ENCODE results near the gene SLC23A3. TPM values are rescaled to one million over a fixed set of nuclear protein-coding genes. Genes with fewer than 3 reads are reported as not detected.
A peak's percentile ranks its signal among the peaks of the same experiment; 100 is the strongest.

Gene SLC23A3
- total RNA-seq, 2 donors from 2014 or later, result 0.46 to 1.9 TPM

DNA sequence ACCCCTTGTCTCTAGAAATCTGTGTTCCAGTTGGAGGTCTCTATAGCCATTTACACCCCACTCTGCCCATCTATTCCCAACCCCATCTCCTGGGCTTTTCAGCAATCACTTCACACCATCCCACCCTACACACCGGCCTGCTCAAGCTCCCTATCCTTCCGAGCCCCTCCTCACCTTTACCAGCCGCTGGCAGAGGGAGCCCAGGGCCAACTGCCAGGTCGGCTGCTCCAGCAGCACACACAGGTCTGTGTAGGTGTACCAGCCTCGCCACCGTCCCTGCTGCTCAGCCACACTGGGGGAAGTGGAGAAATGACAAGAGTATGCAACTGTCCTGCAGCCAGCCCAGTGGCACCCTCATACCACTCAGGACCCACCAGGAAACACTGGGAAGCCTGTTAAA is 3.3 kb upstream of the SLC23A3 start:
- Histone ChIP-seq H3K36me3 (ENCODE audit: control insufficient read depth, insufficient read depth, low read length) (peaks cover 29% of the 10 kb centered on the region), H3K4me3 (ENCODE audit: low read length) (no peak overlapping the region), H3K9ac (ENCODE audit: extremely low read depth, low read length, poor library complexity, severe bottlenecking) (no peak overlapping the region), H3K4me1 (ENCODE audit: control insufficient read depth, insufficient read depth, low read length) (no peaks in the 10 kb centered on the region), H3K27me3 (ENCODE audit: control insufficient read depth, insufficient read depth, low read length, poor library complexity, severe bottlenecking) (no peaks in the 10 kb centered on the region), H3K27ac (ENCODE audit: low read depth, low read length) (no peak overlapping the region), H3K9me3 (ENCODE audit: control insufficient read depth, low read length) (no peaks in the 10 kb centered on the region)
- peaks cover 13% of the 10 kb centered on the region for H3K36me3 Mint-ChIP-seq (ENCODE audit: low read depth)
- peaks cover 6% of the 10 kb centered on the region for H3K27me3 Mint-ChIP-seq (ENCODE audit: insufficient read depth)
- peaks cover 13% of the 10 kb centered on the region for H3K4me1 Mint-ChIP-seq
- H3K27ac Mint-ChIP-seq, result no peak overlapping the region
- no peaks in the 10 kb centered on the region for H3K9me3 Mint-ChIP-seq
- no peak for DNase-seq
- TF ChIP-seq, protein P1, sequence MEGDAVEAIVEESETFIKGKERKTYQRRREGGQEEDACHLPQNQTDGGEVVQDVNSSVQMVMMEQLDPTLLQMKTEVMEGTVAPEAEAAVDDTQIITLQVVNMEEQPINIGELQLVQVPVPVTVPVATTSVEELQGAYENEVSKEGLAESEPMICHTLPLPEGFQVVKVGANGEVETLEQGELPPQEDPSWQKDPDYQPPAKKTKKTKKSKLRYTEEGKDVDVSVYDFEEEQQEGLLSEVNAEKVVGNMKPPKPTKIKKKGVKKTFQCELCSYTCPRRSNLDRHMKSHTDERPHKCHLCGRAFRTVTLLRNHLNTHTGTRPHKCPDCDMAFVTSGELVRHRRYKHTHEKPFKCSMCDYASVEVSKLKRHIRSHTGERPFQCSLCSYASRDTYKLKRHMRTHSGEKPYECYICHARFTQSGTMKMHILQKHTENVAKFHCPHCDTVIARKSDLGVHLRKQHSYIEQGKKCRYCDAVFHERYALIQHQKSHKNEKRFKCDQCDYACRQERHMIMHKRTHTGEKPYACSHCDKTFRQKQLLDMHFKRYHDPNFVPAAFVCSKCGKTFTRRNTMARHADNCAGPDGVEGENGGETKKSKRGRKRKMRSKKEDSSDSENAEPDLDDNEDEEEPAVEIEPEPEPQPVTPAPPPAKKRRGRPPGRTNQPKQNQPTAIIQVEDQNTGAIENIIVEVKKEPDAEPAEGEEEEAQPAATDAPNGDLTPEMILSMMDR (conservative IDR thresholded peaks at IDR 0.05), result no peak
- WGBS, 2 experiments (ENCODE audit: insufficient coverage in 1 of 2, insufficient read length in 1 of 2), result 95 to 100% methylated on average over 2 to 6 of the region's 6 CpGs
- H3K4me3 Mint-ChIP-seq, result no peak overlapping the region

DNA sequence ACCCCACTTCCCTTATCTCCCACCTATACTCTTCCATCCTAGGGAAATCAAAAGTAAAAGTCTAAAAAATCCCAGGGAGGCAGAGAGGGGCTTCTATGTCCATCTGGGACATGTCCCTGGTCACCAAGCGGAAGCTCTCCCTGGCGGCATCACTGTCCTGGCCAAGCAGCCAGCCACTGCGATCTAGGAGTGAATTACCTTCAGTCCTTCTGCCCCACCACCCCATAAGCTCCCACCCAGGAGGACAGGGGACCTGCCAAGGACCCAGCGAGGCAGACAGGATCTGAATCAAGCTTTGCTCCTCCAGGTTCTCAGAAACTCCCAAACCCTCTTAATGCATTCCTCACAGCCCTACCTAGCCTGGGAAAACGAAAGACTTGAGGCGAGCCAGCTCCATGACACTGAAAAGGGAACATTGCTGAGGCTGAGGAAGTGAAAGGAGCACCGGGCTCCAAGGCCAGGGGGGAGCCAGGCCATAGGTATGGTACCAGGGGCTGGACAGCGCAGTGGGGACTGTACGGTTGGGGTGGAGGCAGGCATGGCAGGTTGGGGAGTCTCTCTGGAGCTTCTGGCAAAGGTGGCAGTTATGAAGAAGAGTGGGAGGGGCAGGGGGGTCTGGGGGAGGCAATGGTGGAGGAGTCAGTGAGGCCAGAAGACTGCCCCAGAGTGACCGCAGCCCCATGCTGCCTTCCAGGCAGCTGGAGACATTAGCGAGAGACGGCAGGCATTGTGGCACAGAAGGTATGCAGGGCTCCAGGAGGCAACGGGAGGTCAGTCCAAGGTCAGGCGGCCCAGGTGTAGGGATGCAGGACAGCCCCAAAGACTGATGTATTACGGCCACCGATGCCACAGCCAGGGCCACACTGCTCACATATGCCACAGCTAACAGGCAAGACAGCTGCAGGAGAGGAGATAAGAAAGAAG is 2.7 kb upstream of the SLC23A3 start:
- DNase-seq, result no peak
- Mint-ChIP-seq H3K4me1 (peaks cover 12% of the 10 kb centered on the region), H3K36me3 (ENCODE audit: low read depth) (peaks cover 13% of the 10 kb centered on the region), H3K27me3 (ENCODE audit: insufficient read depth) (peaks cover 6% of the 10 kb centered on the region), H3K4me3 (no peak overlapping the region), H3K27ac (no peak overlapping the region), H3K9me3 (no peaks in the 10 kb centered on the region)
- 88 to 89% methylated on average over 14 to 16 of the region's 16 CpGs for WGBS, 2 experiments (ENCODE audit: insufficient coverage in 1 of 2, insufficient read length in 1 of 2)
- Histone ChIP-seq H3K36me3 (ENCODE audit: control insufficient read depth, insufficient read depth, low read length) (peaks cover 29% of the 10 kb centered on the region), H3K4me1 (ENCODE audit: control insufficient read depth, insufficient read depth, low read length) (peaks cover 3% of the 10 kb centered on the region), H3K27ac (ENCODE audit: low read depth, low read length) (no peak overlapping the region), H3K27me3 (ENCODE audit: control insufficient read depth, insufficient read depth, low read length, poor library complexity, severe bottlenecking) (no peaks in the 10 kb centered on the region), H3K9ac (ENCODE audit: extremely low read depth, low read length, poor library complexity, severe bottlenecking) (no peak overlapping the region), H3K9me3 (ENCODE audit: control insufficient read depth, low read length) (no peaks in the 10 kb centered on the region), H3K4me3 (ENCODE audit: low read length) (no peak overlapping the region)
- TF ChIP-seq, protein P1 (conservative IDR thresholded peaks at IDR 0.05), result no peak

DNA sequence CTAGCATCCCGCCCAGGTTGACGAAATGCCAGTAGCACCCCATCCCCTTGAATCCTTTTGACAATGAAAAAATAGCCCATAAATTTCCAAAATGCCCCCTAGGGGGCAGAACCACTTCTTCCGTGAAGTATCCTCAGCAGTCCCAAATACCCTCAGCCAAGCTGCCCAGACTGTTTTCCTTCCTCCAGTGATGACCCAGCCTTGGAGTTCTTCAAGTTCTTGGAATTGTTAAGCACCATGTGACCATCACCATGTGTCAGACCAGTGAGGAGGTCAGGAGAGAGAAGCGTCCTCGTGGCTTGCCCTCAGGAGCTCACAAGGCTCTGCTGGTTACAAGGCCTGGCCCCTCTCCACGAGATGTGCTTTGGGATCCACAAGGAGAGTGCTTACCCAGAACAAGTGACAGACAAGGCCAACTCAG is 1.4 kb upstream of the SLC23A3 start:
- Mint-ChIP-seq H3K4me1 (peaks cover 9% of the 10 kb centered on the region), H3K27me3 (ENCODE audit: insufficient read depth) (peaks cover 6% of the 10 kb centered on the region), H3K4me3 (no peak overlapping the region), H3K36me3 (ENCODE audit: low read depth) (peaks cover 13% of the 10 kb centered on the region), H3K9me3 (no peaks in the 10 kb centered on the region), H3K27ac (peak overlapping the region; percentile 64)
- H3K4me1 ChIP-seq (ENCODE audit: control insufficient read depth, insufficient read depth, low read length), result peaks cover 3% of the 10 kb centered on the region
- no peak overlapping the region for H3K27ac ChIP-seq (ENCODE audit: low read depth, low read length)
- H3K9me3 ChIP-seq (ENCODE audit: control insufficient read depth, low read length), result no peaks in the 10 kb centered on the region
- H3K36me3 ChIP-seq (ENCODE audit: control insufficient read depth, insufficient read depth, low read length), result peaks cover 29% of the 10 kb centered on the region
- 62 to 80% methylated on average over 5 to 6 of the region's 6 CpGs for WGBS, 2 experiments (ENCODE audit: insufficient coverage in 1 of 2, insufficient read length in 1 of 2)
- H3K4me3 ChIP-seq (ENCODE audit: low read length), result no peak overlapping the region
- H3K9ac ChIP-seq (ENCODE audit: extremely low read depth, low read length, poor library complexity, severe bottlenecking), result no peak overlapping the region
- no peaks in the 10 kb centered on the region for H3K27me3 ChIP-seq (ENCODE audit: control insufficient read depth, insufficient read depth, low read length, poor library complexity, severe bottlenecking)
- DNase-seq, result peak; percentile 80
- TF ChIP-seq, protein P1 (conservative IDR thresholded peaks at IDR 0.05), result peak; percentile 88

Data from endodermal cell (in vitro differentiated cells).